GM12872 (cell line): ENCODE results near the gene GALNT2.

ENCODE experiments used
- CTCF ChIP-seq: IDR thresholded peaks from 3 replicates; pipeline ENCODE4 v1.5.1; 2011; ENCODE audit warnings: low read depth, mild to moderate bottlenecking, low read length, moderate library complexity; ENCODE audit not compliant: insufficient read depth

The GALNT2 gene

GRCh38 chr1:230212405-230212936 is 145.4 kb downstream of the GALNT2 start:
- TF ChIP-seq CTCF, result no peak

GRCh38 chr1:230215031-230215430 is 148.0 kb downstream of the GALNT2 start:
- peak; percentile 18; the same call in 1 of the 3 replicates for TF ChIP-seq CTCF

DNA sequence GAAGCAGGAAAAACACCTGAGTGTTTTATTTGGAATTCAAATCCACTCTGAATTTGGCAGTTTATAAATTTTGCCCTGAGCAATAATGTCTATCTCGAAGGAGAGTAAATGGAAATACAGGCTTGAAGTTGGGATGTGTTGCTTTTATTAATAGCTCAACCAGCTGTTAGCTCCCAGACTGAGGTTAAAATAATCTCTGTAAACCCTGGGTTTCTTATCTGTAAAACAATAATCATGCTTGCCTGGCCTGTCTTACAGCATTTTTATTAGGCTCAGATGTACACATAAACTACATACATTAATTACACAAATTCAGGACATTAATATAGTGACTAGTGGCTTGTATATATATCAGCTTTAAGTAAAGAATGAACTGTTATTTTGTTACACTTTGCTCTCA is 148.5 kb downstream of the GALNT2 start:
- no peak for TF ChIP-seq CTCF

DNA sequence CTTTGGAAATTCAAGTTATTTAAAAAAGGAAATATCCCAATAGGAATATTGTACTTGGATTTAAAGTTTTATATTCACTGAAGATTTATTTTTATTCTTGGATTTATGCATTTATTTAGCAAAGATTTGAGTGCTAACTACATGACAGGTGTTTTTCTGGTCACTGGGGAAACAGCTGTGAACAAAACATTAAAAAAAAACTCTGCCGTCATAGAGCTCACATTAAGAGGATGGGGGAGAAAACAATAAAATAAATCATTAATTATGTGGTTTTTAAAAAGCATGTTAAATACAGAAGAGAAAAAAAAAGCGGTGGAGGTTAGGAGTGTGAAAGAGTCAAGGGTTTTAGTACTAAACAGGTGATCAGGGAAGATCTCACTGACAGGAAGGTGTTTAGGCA is 149.9 kb downstream of the GALNT2 start:
- TF ChIP-seq CTCF, result no peak

GRCh38 chr1:230218667-230219066 is 151.6 kb downstream of the GALNT2 start:
- TF ChIP-seq CTCF, result no peak

DNA sequence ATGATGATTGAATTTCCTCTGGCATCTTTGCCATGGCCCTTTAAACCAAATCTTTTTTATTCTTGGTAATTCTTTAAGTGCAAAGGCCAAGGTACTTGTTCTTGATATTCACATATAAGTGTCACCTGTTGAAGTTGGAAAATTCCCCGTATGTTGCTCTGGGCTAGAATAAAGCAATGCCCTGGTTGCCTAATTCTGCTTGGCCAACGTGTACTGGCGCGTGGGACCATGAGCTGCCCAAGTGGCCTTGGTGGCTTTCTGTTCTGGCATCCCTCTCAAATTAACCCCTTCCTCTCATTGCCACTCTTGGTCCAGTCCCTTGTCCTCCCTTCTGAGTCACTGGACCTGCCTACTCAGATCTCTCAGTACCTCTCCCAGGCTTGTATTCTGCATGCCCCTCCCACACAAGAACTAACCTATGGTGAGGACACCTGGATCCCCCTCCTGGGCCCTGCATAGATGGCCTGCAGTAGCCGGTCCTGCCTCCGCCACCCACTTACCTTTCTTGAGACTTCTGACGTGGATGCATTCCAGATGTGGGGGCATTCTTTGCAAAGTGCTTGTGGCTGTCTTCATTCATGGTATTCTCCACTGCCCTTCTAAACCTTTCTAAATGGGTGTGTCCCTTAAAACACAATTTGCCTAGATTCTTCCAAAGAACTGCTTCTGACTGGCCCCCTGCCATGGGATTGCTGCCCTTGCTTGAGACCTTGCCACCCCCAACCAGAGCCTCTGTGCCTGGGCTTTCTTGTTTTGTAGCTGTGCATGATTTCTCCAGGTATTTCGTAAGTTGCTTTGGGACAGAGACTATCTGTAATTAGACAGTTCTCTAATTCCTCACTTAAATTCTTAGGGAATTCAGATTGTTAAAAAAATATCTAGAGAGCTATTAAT is 152.4 kb downstream of the GALNT2 start:
- no peak for TF ChIP-seq CTCF

DNA sequence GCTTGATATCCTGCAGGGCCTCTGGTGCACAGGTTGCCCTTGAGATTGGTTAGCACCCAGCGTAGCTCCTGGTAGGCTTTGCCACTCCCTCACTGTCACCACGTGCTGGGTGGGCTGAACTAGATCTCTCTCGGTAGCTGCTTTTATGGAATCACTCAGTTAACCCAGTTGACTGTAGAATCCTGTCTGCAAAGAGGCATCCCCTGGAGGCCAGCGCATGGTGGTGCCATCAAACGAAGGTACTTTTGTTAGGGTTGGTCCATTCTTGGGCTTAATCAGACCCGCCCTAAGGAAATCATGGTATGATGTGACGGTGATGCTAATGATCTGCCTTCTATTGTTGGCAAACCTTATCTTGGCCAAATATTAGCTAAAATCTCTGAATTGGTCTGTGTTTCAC is 153.4 kb downstream of the GALNT2 start:
- no peak for TF ChIP-seq CTCF
